Keratinocyte (primary cell): ENCODE results near the gene ZNF777.
"Not testable (repeated sequence)": the region's sequence is repeated elsewhere in the genome, so short reads cannot be mapped to it uniquely, and the experiment has no call there.

Source experiments
- EZH2 ChIP-seq: IDR thresholded peaks from one replicate; pipeline ENCODE4 v1.6.1; 2012; ENCODE audit warnings: inconsistent platforms, mild to moderate bottlenecking, low read length, moderate library complexity
- TF ChIP-seq, protein P1 (sequence below), 3 experiments: IDR thresholded peaks in 1 of 3; conservative IDR thresholded peaks in 1 of 3; optimal IDR thresholded peaks in 1 of 3; 2 replicates in 2 of 3; 3 replicates in 1 of 3; pipeline versions ENCODE3 to v1.5.1; 2011; ENCODE audit warnings: low read length in 3 of 3, mild to moderate bottlenecking in 3 of 3, moderate library complexity in 2 of 3, control low read depth in 1 of 3, inconsistent platforms in 1 of 3; ENCODE audit not compliant: insufficient read depth in 2 of 3; ENCODE audit errors: extremely low read depth in 1 of 3

DNA sequence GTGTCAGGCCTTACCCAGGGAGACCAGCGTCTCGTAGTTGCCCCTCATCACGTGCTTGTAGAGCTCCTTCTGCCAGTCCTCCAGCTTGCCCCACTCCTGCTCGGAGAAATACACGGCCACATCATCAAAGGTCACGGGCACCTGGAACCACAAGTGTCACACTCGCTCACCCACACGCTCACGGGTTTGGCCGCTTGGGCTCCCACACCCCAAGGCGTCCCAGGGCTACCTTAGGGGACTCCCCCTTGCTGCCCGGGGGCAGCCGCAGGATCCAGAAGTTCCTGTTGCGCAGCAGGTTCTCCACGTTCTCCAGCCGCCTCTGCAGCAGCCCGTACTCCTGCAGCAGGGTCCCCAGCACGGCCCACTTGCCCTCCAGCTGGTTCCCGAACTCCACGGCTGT lies 33.1 kb upstream of the ZNF777 start:
- TF ChIP-seq, protein P1, sequence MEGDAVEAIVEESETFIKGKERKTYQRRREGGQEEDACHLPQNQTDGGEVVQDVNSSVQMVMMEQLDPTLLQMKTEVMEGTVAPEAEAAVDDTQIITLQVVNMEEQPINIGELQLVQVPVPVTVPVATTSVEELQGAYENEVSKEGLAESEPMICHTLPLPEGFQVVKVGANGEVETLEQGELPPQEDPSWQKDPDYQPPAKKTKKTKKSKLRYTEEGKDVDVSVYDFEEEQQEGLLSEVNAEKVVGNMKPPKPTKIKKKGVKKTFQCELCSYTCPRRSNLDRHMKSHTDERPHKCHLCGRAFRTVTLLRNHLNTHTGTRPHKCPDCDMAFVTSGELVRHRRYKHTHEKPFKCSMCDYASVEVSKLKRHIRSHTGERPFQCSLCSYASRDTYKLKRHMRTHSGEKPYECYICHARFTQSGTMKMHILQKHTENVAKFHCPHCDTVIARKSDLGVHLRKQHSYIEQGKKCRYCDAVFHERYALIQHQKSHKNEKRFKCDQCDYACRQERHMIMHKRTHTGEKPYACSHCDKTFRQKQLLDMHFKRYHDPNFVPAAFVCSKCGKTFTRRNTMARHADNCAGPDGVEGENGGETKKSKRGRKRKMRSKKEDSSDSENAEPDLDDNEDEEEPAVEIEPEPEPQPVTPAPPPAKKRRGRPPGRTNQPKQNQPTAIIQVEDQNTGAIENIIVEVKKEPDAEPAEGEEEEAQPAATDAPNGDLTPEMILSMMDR (optimal IDR thresholded peaks at IDR 0.05 in 1 of 3, IDR thresholded peaks at IDR 0.05 in 1 of 3, conservative IDR thresholded peaks at IDR 0.05 in 1 of 3; ENCODE audit: extremely low read depth in 1 of 3, insufficient read depth in 2 of 3, low read length in 3 of 3), result not testable (repeated sequence)
- not testable (repeated sequence) for TF ChIP-seq EZH2
